KOPT-K1 (cell line): ENCODE measurements around the gene PLEKHM1.
A peak's percentile ranks its signal among the peaks of the same experiment; 100 is the strongest.
"Not testable (repeated sequence)": the region's sequence is repeated elsewhere in the genome, so short reads cannot be mapped to it uniquely, and the experiment has no call there.

Experiments
- H3K27ac ChIP-seq: fragments of 200-600 bp; sonication (generic); 2 replicates; pipeline ENCODE4 v1.5.1; 2016; ENCODE audit warnings: antibody characterized with exemption, mild to moderate bottlenecking, low read depth, low read length; ENCODE audit not compliant: poor library complexity, severe bottlenecking
- H3K36me3 ChIP-seq: fragments of 200-600 bp; sonication (generic); 2 replicates; pipeline ENCODE4 v1.5.1; 2017; ENCODE audit warnings: antibody characterized with exemption, mild to moderate bottlenecking, low read length, moderate library complexity; ENCODE audit not compliant: insufficient read depth
- H3K9me3 ChIP-seq: fragments of 200-600 bp; sonication (generic); 2 replicates; pipeline ENCODE4 v1.5.1; 2017; ENCODE audit warnings: antibody characterized with exemption, low read length, mild to moderate bottlenecking; ENCODE audit not compliant: insufficient read depth, poor library complexity, severe bottlenecking

Gene PLEKHM1

GRCh38 chr17:45490615-45491433, at the start of gene PLEKHM1:
PLEKHM1 (minus strand) TSS chr17:45490721; CDS start chr17:45482484, 8,237 bp downstream.
- H3K27ac ChIP-seq: peak within 1 kb of the TSS; percentile 92
- peaks cover 13% of the 10 kb centered on the region; the same call in 1 of the 2 replicates for H3K36me3 ChIP-seq
- H3K9me3 ChIP-seq: not testable (repeated sequence)

GRCh38 chr17:45538168-45538567, 47.6 kb upstream of the PLEKHM1 start:
- not testable (repeated sequence) for H3K27ac ChIP-seq, H3K9me3 ChIP-seq
- peaks cover 13% of the 10 kb centered on the region for H3K36me3 ChIP-seq

- not testable (repeated sequence) for H3K9me3 ChIP-seq
- Histone ChIP-seq H3K27ac (peak overlapping the region; percentile 54), H3K36me3 (peaks cover 29% of the 10 kb centered on the region)
These were observed 15.6 kb upstream of the PLEKHM1 start for GRCh38 chr17:45506072-45506471.

DNA sequence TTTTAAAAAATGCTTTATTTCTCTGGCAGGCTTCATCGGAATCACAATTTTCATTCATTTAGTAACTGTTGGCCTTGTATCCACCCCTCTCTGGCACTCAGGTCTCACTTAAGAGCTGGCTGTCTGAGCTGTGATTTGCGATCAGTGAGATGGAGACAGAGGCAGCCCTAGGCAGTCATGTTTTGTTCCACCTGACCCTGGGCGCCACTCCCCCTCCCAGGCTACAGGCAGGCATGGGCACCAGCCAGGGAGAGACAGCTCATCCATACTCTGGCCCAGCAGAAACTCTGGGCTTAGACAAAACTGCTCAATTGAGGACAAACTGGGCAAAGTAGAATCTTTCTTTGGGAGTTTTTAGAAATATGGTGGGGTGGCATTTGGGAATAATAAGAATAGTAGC, 14.7 kb upstream of the PLEKHM1 start:
- H3K9me3 ChIP-seq: not testable (repeated sequence)
- H3K36me3 ChIP-seq: peaks cover 27% of the 10 kb centered on the region
- peak overlapping the region; percentile 54 for H3K27ac ChIP-seq

DNA sequence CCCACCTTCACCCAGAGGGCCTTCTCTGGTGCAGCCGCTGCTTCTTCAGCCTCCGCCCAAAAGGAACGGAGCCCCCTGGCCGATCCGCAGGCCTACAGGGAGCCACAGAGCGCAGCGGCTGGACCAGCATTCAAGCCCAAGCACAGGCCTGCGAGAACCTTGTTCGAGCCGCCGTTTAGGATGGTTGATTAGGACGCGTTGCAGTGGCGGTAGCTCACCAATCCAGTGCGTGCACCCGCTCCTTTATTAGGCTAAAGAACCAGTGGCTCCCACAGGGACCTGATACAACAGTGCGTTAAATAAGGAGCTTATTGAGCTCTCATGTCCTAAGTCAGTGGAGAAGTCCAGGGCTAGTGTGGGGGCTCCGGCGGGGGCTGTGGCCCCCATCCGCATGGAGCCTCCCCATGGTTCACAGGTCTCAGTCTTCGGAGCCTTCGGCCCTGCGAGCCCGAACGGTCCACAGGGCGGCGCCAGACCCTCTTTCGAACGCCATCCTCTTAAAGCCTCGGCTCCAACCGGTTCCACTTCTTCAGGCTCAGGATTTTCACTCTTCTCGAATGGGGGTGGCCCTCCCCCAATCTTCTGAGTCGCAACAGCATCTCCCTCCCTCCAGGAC, 10.7 kb upstream of the PLEKHM1 start:
- H3K27ac ChIP-seq, H3K9me3 ChIP-seq, H3K36me3 ChIP-seq: not testable (repeated sequence)

DNA sequence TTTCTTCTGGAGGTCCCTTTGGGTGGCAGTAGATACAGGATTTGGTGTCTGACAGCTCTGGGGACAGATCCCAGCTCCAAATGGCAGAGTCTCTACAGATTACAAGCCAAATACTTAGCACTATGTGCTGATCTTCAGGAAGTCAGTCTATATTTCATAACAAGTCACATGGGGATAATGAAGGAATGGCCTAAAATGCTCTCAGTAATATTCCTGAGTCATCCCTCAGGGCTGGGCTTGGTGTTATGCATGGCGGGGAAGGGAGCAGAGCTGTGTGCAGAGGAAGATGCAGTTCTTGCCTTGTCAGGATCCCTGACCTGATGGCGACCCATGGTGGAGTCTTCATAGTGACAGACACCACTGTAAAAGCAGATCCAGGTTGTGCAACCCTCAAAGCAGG, 10.0 kb upstream of the PLEKHM1 start:
- H3K27ac ChIP-seq: peak overlapping the region; percentile 19
- not testable (repeated sequence) for H3K36me3 ChIP-seq, H3K9me3 ChIP-seq

- not testable (repeated sequence) for H3K36me3 ChIP-seq, H3K9me3 ChIP-seq
These were observed 8.7 kb upstream of the PLEKHM1 start for GRCh38 chr17:45499208-45499607.

GRCh38 chr17:45498377-45498776, 7.9 kb upstream of the PLEKHM1 start:
- H3K27ac ChIP-seq, H3K36me3 ChIP-seq, H3K9me3 ChIP-seq: not testable (repeated sequence)

More at GRCh38 chr17:45499208-45499607, 8.7 kb upstream of the PLEKHM1 start:
- H3K27ac ChIP-seq: not testable (repeated sequence)

GRCh38 chr17:45497449-45497848, 6.9 kb upstream of the PLEKHM1 start:
- not testable (repeated sequence) for H3K27ac ChIP-seq, H3K36me3 ChIP-seq, H3K9me3 ChIP-seq

- not testable (repeated sequence) for H3K9me3 ChIP-seq, H3K27ac ChIP-seq, H3K36me3 ChIP-seq
These were observed 6.0 kb upstream of the PLEKHM1 start for GRCh38 chr17:45496507-45496906.

GRCh38 chr17:45494556-45494955, 4.0 kb upstream of the PLEKHM1 start:
- H3K9me3 ChIP-seq, H3K36me3 ChIP-seq: not testable (repeated sequence)
- H3K27ac ChIP-seq: peak overlapping the region; percentile 36

DNA sequence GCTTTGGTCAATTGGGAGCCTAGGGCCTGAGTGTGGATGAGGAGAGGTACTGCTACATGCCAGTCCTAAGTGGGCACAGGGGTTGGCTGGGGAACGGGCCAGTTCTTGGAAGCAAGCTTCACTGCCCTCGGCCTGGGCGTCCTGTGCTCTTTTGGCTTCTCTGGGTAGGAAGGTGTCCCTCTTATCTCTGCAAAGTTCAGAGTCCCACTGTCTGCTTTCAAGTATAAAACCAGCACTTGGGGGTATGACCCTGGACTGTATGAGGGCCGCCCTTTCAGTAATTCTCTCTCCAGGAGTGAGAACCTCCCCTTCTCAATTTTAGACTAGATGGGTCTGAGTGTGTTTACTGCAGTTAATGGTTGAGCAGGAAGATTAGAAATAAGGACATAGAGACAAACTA, 1.6 kb upstream of the PLEKHM1 start:
- H3K9me3 ChIP-seq: not testable (repeated sequence)
- peak overlapping the region; percentile 45 for H3K27ac ChIP-seq
- peaks cover 11% of the 10 kb centered on the region; the same call in 1 of the 2 replicates for H3K36me3 ChIP-seq

GRCh38 chr17:45490198-45490597, 323 bp downstream of the PLEKHM1 start:
- Histone ChIP-seq H3K27ac (peak overlapping the region; percentile 92), H3K36me3 (peaks cover 13% of the 10 kb centered on the region; the same call in 1 of the 2 replicates)
- H3K9me3 ChIP-seq: not testable (repeated sequence)

DNA sequence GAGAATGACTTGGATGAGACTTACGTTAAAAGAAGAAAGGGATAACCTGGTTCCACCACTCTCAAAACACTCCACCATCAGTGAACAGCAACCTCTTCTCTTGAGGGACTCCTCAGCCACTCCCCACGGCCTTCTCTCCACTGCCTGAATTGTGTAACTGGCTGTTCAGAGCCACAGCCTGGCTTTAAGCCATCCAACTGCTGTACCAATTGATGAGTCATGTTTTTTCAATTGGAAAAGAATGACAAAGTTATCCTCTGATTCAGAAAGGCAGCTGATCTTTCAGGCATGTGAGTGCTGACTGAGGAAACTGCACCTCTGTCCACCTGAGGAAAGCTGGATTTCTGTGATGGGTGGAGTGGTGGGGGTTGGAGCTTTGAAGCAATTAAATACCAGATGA, 2.8 kb downstream of the PLEKHM1 start:
- peak overlapping the region; percentile 40 for H3K27ac ChIP-seq
- H3K9me3 ChIP-seq: not testable (repeated sequence)
- peaks cover 13% of the 10 kb centered on the region; the same call in 1 of the 2 replicates for H3K36me3 ChIP-seq

DNA sequence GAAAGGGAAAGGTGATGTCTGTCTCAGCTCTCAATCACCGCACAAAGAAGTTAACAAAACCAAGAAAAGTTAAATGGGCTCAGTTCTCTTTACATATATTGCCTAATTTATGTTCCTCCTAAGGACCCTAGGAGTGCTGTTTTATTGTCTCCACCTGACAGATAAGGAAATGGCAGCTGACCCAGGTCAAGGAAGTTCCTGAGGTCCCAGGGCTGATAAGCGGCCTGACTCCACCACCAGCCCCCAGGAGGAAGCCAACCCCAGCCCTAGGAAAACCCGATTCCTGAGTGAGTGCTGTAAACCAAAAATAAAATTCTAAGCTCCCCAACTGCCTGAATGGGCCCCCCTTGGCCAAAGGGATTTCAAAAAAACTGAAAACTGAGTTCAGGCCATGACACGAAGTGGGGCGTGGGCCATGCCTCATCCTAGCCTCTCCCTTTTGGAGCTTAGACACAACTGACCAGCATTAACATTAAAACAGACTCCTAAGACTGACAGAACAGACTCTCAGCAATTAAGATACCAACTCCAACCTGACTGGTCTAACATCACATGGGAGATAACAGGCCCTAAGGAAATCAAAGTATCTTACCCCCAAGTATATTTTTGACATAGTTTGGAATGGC, 6.8 kb downstream of the PLEKHM1 start:
- H3K36me3 ChIP-seq: peaks cover 32% of the 10 kb centered on the region
- not testable (repeated sequence) for H3K9me3 ChIP-seq, H3K27ac ChIP-seq
